Heart left ventricle (tissue), 16 donors: ENCODE results near the gene TOM1. TPM values are rescaled to one million over a fixed set of nuclear protein-coding genes. Genes with fewer than 3 reads are reported as not detected.
A peak's percentile ranks its signal among the peaks of the same experiment; 100 is the strongest.

Experiments used
- ATAC-seq, 4 donors: fragments of 200-7000 bp; cut with Tn5 transposase; one replicate each; pipeline ENCODE4 v1.9.1; 2020 to 2022; ENCODE audit warnings: moderate library complexity in 4 of 4, mild to moderate bottlenecking in 3 of 4, moderate number of reproducible peaks in 1 of 4
- DNase-seq, 5 donors: peaks; one replicate each; pipeline ENCODE4 v3.0.0-alpha.2; 2020
- H3K27ac ChIP-seq, 12 donors: fragments of 200-600 bp; sonication (generic) in 4 of 12; one replicate each; pipeline versions ENCODE4 v1.5.0 to v1.8.0; 2016 to 2022; ENCODE audit warnings: mild to moderate bottlenecking in 2 of 12
- H3K27me3 ChIP-seq, 9 donors: fragments of 200-600 bp; sonication (generic) in 2 of 9; one replicate each; pipeline versions ENCODE4 v1.5.1 to v1.8.0; 2016 to 2022; ENCODE audit warnings: mild to moderate bottlenecking in 3 of 9
- H3K36me3 ChIP-seq, 9 donors: fragments of 200-600 bp; sonication (generic) in 2 of 9; one replicate each; pipeline versions ENCODE4 v1.5.0 to v1.8.0; 2018 to 2022; ENCODE audit warnings: mild to moderate bottlenecking in 2 of 9
- H3K4me1 ChIP-seq, 12 donors: fragments of 200-600 bp; sonication (generic) in 4 of 12; one replicate each; pipeline versions ENCODE4 v1.5.0 to v1.8.0; 2016 to 2022; ENCODE audit warnings: mild to moderate bottlenecking in 3 of 12
- H3K4me3 ChIP-seq, 12 donors: fragments of 200-600 bp; sonication (generic) in 4 of 12; one replicate each; pipeline versions ENCODE4 v1.5.0 to v1.8.0; 2017 to 2022; ENCODE audit warnings: mild to moderate bottlenecking in 9 of 12, moderate library complexity in 4 of 12
- H3K9me3 ChIP-seq, 12 donors: fragments of 200-600 bp; sonication (generic) in 4 of 12; one replicate each; pipeline versions ENCODE4 v1.5.0 to v1.8.0; 2016 to 2022; ENCODE audit warnings: mild to moderate bottlenecking in 1 of 12
- POLR2A ChIP-seq, 2 donors: fragments of 450-650 bp; IDR thresholded peaks; one replicate each; pipeline ENCODE4 v1.6.1; 2017; ENCODE audit warnings: antibody characterized with exemption in 2 of 2, mild to moderate bottlenecking in 2 of 2, moderate library complexity in 2 of 2
- WGBS, 4 donors: extraction: QIAGEN DNeasy Blood & Tissue Kit in 2 of 4; methylation state at CpG; one replicate each; pipeline versions ENCODE4 v1.1.5 to v1.1.7; 2013 to 2018; 5-methylcytosine and 5-hydroxymethylcytosine counted together
- intact Hi-C, 10 donors: fragments of 100-400 bp; cut with DNase I; formaldehyde crosslinking; loops; one replicate each; pipeline versions ENCODE4 v1.11.1 to v1.14.2; 2022
- polyA plus RNA-seq, 2 donors: library from polyadenylated mRNA; stranded (reverse); fragments of 200-250 nt; gene quantifications; one replicate each; pipeline ENCODE4 v1.2.3, GENCODE V29; 2013
- total RNA-seq, 9 donors: library from RNA; depleted of rRNA in 2 of 9; stranded (reverse); fragments of >200 nt in 2 of 9; fragmentation: NEBNext Ultra II Directional in 3 of 9; extraction: Animal tissue kit (Norgen Biotek cat#: 25700) in 3 of 9; gene quantifications; one replicate each; pipeline versions ENCODE4 v1.1.0 to v1.2.4, GENCODE V29; 2016 to 2023
- TF ChIP-seq, protein P1 (sequence below), 12 donors: fragments of 200-600 bp; sonication (generic) in 4 of 12; IDR thresholded peaks; one replicate each; pipeline versions ENCODE4 v1.5.0 to v1.8.0; 2018 to 2022; ENCODE audit warnings: antibody characterized with exemption in 12 of 12, mild to moderate bottlenecking in 5 of 12
- donor health status: ischemic (EF 13 %, LVEDD 7.1; RV severe dilation, severe dysfunction).
- donor health status: healthy with polysubstance abuse.
- donor health status: DM: no; HTN: yes; CAD: no.
- donor health status: DM: no; HTN: no; CAD: no.
- donor health status: ischemic (EF 25% LVEDD 6.9; RV normal size, moderate dysfunction).
- donor health status: ischemic (EF 25% LVEDD 5.7; RV mildly dilated, moderate dysfunction).
- donor health status: healthy.
- donor health status: DM: yes; HTN: yes; CAD: no.
- donor health status: ischemic (EF 35%, LVEDD 5.7; RV mildly dilated, moderate dysfunction).
- donor health status: nonischemic (EF 11% LVEDD 7.7; RV severe dilation, severe dysfunction).
- donor health status: DM: yes; HTN: yes; CAD: no.
- donor health status: PGD.
- donor health status: ischemic (EF 29% LVEDD 5.4; RV normal size, mild dysfunction).
- donor health status: nonischemic (EF 23%, LVEDD 6.1; RV moderate dilation, normal function).

Gene TOM1
- total and polyA plus RNA-seq, 11 donors = 46.8 to 362 (median 56.8) TPM

DNA sequence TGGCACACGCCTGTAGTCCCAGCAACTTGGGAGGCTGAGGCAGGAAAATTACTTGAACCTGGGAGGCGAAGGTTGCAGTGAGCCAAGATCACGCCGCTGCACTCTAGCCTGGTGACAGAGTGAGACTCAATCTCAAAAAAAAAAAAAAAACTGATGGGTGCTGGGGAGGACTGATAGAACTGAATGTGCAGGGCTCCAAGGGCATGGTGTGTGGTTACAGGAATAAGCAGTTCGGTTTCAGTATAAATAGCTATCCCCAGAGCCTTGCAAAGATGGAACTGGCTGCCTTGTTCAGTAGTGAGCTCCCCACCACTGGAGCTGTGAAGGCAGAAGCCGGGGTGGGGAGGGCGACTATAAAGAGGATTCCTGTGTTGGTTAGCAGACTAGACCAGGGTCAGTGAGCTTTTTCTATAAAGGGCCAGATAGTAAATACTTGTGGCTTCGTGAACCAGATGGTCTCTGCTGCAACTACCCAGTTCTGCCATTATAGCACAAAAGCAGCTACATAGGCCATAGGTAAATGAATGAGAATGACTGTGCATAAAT, 5.9 kb downstream of the TOM1 start:
- H3K27ac ChIP-seq = peak overlapping the region in 10 of 12 donors; percentile 21 to 76 (median 60)
- intact Hi-C loops = no loop called here
- WGBS, 4 donors = 68 to 91% (median 73%) methylated on average over 8 of the region's 8 CpGs

DNA sequence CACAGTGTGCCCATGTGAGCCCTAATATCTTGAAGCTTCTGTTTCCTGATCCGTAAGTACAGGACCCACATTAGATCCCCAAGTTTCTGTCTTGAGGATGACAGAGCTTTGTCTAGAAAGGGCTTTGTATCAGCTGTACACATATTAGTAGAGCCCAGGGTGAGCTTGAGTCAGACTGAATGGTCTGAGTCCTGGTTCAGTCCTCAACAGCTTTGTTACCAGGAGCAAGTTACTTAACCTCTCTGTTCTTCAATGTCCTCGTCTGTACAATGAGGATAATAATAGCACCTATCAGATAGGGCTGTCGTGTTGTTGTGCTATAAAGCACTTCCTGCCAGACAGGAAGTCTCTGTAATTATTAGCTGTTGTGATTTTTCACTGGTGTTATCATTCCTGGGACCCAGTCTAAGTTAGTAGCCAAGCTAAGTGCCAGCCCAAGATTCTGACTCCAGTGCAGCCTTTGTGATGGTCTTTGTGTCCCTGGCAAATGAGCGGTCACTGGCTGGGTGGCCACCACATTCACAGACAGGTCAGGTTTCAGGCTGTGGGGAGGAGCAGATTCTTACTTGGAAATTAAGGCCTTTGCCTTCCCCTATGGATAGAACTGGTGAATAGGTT, 6.8 kb downstream of the TOM1 start:
- Histone ChIP-seq H3K4me3 (no peak overlapping the region), H3K4me1 (peaks cover 6 to 82% (median 38%) of the 10 kb centered on the region in 12 donors), H3K27me3 (no peaks in the 10 kb centered on the region), H3K9me3 (no peaks in the 10 kb centered on the region), H3K36me3 (peaks cover 0 to 5% (median 0%) of the 10 kb centered on the region in 9 donors), H3K27ac (peak overlapping the region in 10 of 12 donors; percentile 21 to 76 (median 60))
- TF ChIP-seq POLR2A (IDR thresholded peaks at IDR 0.05) = no peak
- TF ChIP-seq, protein P1, sequence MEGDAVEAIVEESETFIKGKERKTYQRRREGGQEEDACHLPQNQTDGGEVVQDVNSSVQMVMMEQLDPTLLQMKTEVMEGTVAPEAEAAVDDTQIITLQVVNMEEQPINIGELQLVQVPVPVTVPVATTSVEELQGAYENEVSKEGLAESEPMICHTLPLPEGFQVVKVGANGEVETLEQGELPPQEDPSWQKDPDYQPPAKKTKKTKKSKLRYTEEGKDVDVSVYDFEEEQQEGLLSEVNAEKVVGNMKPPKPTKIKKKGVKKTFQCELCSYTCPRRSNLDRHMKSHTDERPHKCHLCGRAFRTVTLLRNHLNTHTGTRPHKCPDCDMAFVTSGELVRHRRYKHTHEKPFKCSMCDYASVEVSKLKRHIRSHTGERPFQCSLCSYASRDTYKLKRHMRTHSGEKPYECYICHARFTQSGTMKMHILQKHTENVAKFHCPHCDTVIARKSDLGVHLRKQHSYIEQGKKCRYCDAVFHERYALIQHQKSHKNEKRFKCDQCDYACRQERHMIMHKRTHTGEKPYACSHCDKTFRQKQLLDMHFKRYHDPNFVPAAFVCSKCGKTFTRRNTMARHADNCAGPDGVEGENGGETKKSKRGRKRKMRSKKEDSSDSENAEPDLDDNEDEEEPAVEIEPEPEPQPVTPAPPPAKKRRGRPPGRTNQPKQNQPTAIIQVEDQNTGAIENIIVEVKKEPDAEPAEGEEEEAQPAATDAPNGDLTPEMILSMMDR (IDR thresholded peaks at IDR 0.05) = no peak
- intact Hi-C loops = no loop called here
- ATAC-seq (peak in 2 of 4 donors; percentile 5 to 31), DNase-seq (no peak)
- WGBS, 4 donors = 35 to 42% (median 37%) methylated on average over 3 to 4 of the region's 4 CpGs

More for the DNA sequence above, 5.9 kb downstream of the TOM1 start:
- Histone ChIP-seq H3K9me3 (no peaks in the 10 kb centered on the region), H3K4me1 (peaks cover 6 to 82% (median 37%) of the 10 kb centered on the region in 12 donors), H3K36me3 (peaks cover 0 to 5% (median 0%) of the 10 kb centered on the region in 9 donors), H3K4me3 (no peak overlapping the region), H3K27me3 (no peaks in the 10 kb centered on the region)
- DNase-seq = no peak
- TF ChIP-seq POLR2A (IDR thresholded peaks at IDR 0.05) = no peak
- TF ChIP-seq, protein P1 (IDR thresholded peaks at IDR 0.05) = no peak
- ATAC-seq = peak; percentile 68 to 75 (median 72)

DNA sequence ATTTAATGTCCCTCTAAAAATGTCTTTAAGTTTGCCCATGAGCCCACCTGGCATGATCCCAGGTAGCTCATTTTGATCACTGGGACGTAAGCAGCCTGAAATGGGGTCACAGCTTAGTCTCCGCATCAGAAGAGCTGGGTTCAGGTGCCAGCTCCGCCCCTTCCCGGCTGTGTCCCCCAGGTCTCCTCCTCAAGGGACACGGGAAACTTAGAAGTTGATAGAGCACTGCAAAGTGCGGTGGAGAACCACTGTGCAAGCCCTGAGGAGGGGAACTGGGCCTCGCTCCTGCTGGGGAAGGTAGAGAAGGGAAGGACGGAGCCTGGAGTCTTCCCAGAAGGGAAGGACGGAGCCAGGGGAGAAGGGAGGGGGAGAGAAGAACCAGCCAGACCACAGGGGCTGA, 7.7 kb downstream of the TOM1 start:
- DNase-seq (no peak), ATAC-seq (no peak)
- Histone ChIP-seq H3K4me1 (peaks cover 6 to 83% (median 41%) of the 10 kb centered on the region in 12 donors), H3K9me3 (no peaks in the 10 kb centered on the region), H3K4me3 (no peak overlapping the region), H3K27me3 (no peaks in the 10 kb centered on the region), H3K36me3 (peaks cover 0 to 5% (median 0%) of the 10 kb centered on the region in 9 donors), H3K27ac (peak overlapping the region in 3 of 12 donors; percentile 16 to 75 (median 59))
- intact Hi-C loops = no loop called here
- TF ChIP-seq POLR2A (IDR thresholded peaks at IDR 0.05) = no peak
- TF ChIP-seq, protein P1 (IDR thresholded peaks at IDR 0.05) = no peak
- 73 to 83% (median 80%) methylated on average over 9 of the region's 9 CpGs for WGBS, 4 donors

DNA sequence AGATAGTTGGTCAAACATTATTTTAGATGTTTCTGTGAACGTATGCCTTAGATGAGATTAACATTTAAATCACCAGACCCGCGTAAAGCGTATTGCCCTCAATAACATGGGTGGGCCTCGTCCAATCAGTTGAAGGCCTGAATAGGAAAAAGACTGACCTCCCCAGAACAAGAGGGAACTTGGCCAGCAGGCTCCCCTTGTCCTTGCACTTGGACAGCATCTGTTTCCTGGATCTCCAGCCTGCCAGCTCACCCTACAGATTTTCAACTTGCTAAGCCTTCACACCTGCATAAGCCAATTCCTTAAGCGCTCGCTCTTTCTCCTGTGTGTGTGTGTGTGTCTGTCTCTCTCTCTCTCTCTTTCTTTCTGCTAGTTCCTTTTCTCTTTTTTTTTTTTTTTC, 8.2 kb downstream of the TOM1 start:
- peaks cover 0 to 5% (median 0%) of the 10 kb centered on the region in 9 donors for H3K36me3 ChIP-seq
- no peaks in the 10 kb centered on the region for H3K27me3 ChIP-seq
- H3K4me1 ChIP-seq = peaks cover 6 to 83% (median 46%) of the 10 kb centered on the region in 12 donors
- ATAC-seq (no peak), DNase-seq (no peak)
- intact Hi-C loops = no loop called here
- WGBS, 4 donors = 91 to 93% (median 93%) methylated on average over 7 of the region's 7 CpGs
- H3K9me3 ChIP-seq = no peaks in the 10 kb centered on the region
- no peak for TF ChIP-seq POLR2A (IDR thresholded peaks at IDR 0.05)
- TF ChIP-seq, protein P1 (IDR thresholded peaks at IDR 0.05) = no peak
- H3K27ac ChIP-seq = peak overlapping the region in 1 of 12 donors; percentile 75
- H3K4me3 ChIP-seq = no peak overlapping the region
